CD4-positive, alpha-beta T cell treated with Interleukin-17A for 4 hours (primary cell): ENCODE data around the gene SAE1.
A peak's percentile ranks its signal among the peaks of the same experiment; 100 is the strongest.
"Not testable (repeated sequence)": the region's sequence is repeated elsewhere in the genome, so short reads cannot be mapped to it uniquely, and the experiment has no call there.

ENCODE experiments used
- DNase-seq: peaks from one replicate; pipeline ENCODE4 v3.0.0-alpha.2; 2020; ENCODE audit warnings: mixed read lengths

SAE1 gene

DNA sequence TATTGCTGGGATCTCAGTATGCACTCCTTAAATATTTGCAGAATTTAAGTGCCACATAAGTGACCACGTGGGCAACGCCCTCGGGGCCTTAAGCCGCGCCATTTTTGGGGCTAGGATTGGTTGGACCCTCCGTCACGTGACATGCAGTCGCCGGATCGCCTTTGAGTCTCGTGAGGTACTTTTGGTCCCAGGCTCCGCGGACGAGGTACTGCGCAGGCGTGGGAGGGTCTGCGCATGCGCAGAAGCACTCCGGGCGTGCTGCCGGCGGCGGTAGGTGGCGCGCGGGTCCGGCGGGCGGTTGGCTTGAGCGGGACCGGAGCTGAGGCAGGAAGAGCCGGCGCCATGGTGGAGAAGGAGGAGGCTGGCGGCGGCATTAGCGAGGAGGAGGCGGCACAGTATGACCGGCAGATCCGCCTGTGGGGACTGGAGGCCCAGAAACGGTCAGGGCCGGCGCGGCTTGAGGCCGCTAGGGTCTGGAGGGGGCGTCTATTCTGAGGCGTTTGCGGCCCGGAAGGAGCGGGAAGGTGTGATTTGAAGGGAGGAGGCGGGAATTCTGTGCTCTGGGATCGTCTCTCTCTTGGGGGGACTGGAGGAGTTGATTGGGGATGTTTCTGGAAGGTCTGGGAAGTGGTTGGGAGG, at the start of gene SAE1:
Gene SAE1 (plus strand): TSS at position 247 of the 639 bp plus-strand sequence. CDS start 96 bp downstream, at position 343.
- peak; percentile 91 for DNase-seq

DNA sequence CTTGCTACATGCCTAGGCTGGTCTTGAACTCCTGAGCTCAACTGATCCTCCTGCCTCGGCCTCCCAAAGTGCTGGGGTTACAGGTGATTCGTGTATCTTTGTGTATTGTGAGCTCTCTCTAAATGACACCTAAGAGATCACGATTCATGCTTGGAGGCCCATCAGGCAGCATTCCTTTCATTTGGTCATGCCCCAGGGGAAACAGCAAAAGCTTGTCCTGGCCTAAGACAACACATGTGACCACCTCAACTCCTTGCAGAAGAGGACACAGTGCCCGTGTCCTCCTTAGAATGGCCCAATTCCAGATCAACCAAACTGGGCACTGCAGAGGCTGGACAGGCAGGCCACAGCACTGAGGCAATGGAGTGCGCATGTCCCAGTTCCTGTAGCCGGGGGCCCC, 49.5 kb upstream of the SAE1 start:
- DNase-seq = no peak

DNA sequence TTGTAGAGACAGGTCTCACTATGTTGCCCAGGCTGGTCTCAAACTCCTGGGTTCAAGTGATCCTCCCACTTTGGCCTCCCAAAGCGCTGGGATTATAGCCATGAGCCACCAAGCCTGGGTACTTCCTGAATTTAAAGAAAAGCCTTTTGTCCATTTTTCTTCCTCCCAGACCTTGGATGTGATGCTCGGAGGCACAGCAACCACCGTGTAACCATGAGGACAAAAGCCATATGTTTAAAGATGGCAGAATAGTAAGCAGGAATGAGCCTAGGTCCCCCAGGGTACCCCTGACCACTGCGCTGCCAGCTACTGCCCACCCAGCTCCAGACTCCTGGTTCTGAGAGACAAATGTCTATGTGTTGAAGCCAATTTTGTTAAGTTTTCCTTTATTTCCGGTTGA, 48.1 kb upstream of the SAE1 start:
- DNase-seq = no peak

DNA sequence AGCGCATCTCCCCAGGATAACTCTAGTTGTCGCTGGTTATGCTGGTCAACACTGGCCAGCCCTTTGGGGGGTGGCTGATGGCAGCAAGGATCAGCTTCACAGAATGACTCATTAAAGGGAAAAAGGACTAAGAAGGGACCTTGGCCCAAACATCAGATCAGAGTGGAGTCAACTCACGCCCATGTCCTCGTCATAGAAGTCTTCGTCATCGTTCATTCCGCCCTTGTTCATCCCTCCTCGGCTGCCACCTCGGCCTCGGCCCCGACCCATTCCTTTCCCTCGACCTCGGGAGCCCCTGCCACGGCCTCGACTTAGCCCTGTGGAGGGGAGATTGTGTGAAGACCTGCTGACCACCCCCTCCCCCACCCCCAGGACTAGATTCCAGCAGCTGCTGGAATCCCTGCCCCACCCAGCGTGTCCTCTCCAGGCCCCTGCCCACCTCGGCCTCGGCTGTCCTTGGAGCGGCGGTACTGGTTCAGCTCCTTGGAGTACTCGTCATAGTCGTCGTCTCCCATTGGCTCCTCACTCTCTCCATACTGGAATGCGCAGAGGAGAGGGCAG, 45.7 kb upstream of the SAE1 start:
- no peak for DNase-seq

DNA sequence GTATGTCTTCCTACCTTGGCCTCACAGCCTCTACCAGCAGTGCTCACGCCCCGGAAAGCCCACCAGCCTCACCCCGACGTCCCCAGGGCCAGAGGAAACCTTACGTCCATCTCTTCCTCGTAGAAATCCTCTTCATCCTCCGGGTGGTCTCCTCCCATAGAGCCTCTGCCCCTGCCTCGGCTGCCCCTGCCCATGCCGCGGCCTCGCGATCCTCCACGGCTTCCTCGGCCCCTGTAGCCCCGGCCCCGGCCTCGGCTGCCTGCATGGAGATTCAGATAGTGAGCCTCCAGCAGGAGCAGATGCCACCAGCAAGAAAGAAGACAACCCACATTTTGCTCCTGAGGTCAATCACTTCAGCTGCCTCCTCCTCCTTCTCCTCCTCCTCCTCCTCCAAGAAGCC, 44.4 kb upstream of the SAE1 start:
- DNase-seq = no peak

DNA sequence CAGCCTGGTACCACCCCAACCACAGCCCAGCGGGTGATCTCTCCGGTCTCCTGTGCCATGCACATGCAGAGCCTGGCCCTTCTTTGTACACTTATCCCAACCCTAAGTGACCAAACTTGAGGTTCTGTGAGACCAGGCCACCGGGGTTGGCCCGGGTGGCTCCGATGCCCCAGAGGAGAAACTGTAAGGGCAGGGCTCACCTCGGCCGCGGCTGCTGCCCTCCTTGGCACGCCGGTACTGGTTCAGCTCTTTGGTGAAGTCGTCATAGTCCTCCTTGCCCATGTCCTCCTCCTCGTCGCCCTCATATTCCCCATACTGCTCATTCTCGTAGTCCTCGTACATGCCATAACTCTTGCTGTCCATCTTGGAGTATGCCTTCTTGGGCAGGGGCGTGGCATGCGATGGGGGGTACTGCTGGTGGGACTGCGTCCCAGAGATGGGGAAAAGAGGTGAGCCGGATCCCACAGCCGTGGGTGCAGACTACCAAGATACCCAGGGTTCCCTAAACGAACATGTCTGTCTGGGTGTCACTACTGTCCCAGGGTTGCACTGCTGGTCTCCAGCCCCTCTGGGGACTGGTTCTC, 40.8 kb upstream of the SAE1 start:
- DNase-seq = no peak

DNA sequence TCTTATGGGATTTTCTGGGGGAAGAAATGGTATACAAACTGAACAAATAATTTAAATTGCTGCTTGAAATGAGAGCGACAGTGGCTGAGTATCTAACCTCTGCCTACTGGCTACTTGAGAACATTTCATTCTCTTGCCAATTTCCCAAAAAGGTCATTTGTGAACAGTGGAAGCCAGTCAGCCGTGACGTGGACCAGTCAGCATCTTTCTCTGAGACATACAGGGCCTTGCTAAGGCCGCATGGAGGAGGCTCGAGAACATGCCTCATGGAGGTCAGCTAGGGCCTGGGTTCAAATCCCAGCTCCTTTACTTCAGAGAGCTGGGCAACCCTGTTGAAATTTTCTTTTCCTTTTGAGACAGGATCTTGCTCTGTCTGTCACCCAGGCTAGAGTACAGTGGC, 37.4 kb upstream of the SAE1 start:
- no peak for DNase-seq

DNA sequence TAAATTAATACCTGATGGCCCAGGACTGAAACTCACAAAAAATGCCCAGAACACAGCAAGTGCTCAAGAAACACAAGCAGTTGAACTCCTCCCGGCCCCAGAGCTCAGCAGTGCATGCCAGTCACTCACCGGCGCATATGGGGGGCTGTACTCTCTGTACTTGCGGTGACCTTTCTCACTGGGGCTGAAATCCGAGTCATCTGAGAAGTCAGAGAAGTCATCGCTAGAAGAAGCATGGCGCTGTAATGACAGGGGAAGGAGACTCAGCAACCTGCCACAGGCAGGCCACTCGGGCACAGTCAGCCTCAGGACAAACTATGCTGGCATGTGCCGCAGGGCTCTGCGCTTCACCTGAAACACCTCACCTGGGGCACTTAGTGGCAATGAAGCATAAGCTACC, 36.8 kb upstream of the SAE1 start:
- DNase-seq = peak; percentile 18

DNA sequence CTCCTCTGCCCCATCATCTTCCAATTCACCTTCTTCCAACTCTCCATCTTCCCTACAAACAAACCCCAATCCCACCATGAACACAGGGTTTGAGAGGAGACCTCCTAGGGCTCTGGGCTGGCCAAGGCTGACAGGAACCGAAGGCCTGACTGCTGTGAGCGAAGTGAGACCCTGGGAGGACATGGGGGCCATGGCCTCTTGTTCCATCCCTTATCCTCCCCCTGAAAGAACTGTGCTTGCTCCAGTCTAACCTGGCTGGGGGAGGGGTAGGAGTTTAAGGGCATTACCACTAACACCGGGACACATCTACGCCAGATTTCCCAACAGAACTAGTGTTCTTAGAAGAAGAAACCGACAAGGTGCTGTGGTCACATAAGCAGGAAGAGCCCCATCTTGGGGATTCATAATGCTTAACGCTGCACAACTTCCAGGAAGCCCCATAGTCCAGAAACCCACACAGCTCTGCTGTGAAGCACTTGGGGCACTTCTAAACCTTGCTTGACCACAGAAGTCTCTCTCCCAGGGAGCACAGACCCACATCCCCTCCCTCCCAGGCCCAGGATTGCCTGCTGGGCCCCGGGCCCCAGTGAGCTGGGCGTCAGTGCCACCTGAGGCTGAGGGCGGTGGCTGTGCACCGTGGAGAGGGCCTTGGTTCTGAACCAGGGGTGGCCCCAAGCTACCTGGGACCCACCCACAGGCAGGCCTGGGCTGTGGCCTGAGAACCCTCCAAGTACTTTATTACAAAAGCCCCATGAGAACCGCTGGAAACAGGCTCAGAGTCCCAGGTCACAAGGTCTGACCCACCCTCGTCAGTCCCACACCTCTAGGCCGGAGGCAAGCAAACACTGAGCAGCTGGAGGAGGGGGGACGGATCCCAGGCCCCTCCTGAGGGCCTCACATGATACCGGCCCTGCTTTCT, 35.8 kb upstream of the SAE1 start:
- DNase-seq = peak; percentile 34

DNA sequence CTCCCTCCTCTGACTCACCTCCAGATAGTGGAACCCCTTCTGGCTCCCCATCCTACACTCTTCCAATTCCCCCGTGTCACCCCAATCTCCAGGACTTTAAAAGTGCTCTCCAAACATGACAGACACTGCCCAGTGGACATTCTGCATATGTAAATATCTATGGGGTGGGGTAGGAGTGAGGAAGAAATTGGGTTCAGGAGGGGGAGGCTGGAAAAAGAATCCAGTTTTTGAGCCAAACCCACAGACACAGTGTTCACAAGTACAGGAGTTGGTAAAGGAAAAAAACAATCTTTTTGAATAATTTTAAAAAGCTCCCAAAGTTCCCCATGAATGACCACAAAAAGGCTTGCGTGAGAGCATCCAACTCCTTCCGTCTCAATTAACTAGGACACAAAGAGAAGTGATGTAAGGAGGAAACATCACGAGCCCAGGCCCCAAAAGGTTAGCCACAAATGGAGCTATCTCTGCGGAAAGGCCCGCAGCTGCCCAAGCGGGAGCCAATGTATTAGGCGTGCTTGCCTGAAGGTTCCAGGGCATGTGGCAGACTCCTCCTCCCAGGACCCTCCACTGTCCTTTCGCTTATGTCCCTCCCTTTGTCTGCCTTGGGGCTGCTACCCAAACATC, 35.0 kb upstream of the SAE1 start:
- DNase-seq = peak; percentile 19

DNA sequence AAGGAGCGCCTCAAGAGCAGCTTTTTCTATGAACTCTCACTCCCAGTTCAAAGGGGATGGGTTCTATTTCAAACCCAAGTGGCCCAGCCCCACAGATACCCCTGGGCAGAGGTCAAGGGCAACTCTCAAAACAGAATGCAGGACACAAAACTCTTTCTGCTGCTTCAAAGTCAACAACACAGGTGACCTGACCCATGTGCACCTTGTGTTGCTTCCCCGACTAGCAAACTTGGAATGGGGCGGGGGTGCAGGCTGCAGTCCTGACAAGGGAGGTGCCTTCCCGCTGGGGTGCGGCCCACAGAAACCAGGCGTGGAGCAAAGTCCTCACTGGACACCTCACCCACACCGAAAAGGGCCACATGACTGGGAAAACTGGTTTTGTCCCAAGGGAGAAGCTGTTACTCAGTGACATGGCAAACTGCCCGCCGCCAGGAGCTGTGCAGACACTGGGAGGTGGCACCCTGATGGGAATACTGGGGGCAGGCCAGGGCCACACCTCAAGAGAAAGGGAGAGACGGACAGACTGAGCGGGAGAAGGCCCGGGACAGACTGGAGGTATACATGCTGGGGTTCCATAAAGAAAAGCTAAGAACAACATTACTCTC, 34.4 kb upstream of the SAE1 start:
- DNase-seq = no peak

DNA sequence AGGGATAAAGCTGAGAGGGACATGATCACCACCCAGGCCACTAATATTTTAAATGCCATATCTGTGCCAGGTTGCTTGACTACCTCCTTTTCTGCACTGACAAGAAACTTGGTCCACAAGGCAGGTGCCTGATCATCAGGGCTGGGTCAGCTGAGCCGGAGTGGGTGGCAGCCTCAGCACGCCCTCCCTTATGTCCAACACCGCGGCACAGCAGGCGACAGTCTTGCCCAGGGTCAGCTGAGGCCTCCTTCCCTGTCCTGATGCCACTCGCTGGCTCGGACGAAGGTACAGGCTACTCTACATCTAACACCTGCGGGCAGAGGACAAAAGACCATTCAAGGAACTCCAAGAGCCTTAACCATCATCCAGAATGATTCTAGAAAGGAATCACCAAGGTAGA, 33.9 kb upstream of the SAE1 start:
- no peak for DNase-seq

DNA sequence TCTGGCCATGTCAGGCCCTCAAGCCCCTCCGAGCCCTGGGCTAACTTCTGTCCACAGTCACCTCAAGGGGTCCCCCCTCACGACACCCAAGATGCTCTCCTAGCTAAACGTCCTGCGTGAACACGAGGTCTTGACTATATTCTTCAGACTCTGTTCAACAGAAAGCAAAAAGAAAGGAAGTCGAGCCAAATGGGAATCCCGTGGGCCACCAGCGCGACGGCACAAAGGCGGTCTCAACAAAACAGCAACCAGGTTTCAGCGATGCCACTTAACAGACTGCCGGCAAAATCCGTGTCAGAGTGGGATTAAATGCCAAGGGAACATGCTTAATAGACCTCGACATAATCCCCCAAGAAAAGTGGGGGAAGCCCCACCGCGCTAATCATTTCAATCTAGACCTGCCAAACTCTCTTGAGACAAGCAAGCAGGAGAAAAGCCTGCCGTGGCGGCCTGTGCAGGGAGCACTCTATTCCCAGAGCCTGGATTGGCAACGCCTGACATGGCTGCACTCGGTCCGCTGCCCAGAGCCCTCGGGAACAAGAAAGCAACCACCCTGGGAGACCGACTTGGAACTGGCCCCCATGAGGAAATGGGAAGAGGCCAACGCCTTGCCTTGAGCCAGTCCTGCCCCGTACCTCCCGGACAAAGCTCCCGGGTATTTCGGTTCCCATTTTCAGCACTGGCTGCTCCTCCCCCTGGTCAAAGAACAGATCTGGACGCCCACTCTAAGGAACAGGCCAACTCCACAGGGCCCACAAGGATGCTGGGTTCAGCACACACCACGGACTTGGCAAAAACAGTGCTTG, 33.0 kb upstream of the SAE1 start:
- DNase-seq = no peak

DNA sequence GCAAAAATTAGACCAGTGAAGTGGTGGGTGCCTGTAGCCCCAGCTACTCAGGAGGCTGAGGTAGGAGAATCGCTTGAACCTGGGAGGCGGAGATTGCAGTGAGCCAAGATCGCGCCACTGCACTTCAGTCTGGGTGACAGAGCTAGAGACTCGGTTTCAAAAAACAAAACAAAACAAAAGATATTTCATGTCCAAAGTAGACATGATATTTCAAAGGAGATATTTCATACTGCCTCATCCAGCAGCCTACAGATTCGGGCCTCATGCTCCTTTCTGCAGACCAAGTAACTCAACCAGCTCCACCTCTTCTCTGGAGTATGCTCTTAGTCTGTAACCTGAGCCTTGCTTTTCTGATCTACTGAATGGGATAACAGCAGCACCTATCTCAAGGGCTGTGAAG, 32.0 kb upstream of the SAE1 start:
- no peak for DNase-seq

DNA sequence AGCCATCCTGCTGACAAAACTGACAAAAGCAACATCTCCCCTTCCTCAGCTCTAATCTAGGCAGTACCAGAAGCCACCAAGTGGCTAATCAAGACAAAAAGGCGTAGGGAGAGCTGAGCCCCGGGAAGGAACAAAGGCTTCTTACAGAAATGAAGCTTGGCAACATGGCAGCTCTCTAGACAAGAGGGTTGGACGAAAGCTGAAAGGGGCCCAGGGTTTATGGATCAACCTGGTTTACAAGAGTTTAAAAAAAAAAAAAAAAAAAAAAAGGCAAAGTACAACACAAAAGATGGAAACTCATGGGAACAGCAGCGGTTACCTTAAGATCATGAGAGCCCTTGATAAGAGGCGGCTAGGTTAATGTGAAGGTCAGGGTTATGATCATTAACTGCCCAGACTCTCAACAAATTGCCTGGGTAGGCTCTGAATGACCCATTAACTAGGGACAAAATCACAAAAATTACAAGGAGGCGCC, 31.0 kb upstream of the SAE1 start:
- no peak for DNase-seq

DNA sequence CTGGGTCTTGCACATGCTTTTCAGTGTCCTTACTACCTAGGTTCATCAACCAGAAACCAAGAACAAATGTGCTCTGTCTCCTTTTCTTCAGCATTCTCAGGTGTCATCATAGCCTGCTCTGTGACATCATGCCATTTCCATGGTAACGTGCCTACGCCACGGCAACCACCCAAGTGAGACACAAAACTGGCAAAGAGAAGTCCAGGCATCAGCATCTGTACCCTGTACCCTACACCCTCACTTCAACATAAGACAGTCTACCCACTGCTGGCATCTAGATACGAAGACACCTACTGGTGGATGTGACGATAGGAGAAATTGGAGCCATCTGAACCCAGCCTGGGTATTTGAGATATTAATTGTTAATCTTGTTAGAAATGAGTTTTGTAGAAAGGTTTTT, 30.3 kb upstream of the SAE1 start:
- DNase-seq = no peak

DNA sequence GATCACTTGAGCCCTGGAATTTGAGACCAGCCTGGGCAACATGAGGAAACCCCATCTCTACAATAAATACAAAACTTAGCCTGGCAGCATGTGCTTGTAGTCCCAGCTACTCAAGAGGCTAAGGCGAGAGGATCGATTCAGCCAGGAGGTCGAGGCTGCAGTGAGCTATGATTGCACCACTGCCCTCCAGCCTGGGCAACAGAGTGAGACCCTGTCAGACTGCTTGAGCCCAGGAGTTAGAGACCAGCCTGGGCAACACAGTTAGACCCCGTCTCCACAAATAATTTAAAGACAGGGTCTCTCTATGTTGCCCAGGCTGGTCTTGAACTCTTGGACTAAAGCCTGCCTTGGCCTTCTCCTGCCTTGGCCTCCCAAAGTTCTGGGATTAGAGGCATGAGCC, 29.5 kb upstream of the SAE1 start:
- DNase-seq = not testable (repeated sequence)

DNA sequence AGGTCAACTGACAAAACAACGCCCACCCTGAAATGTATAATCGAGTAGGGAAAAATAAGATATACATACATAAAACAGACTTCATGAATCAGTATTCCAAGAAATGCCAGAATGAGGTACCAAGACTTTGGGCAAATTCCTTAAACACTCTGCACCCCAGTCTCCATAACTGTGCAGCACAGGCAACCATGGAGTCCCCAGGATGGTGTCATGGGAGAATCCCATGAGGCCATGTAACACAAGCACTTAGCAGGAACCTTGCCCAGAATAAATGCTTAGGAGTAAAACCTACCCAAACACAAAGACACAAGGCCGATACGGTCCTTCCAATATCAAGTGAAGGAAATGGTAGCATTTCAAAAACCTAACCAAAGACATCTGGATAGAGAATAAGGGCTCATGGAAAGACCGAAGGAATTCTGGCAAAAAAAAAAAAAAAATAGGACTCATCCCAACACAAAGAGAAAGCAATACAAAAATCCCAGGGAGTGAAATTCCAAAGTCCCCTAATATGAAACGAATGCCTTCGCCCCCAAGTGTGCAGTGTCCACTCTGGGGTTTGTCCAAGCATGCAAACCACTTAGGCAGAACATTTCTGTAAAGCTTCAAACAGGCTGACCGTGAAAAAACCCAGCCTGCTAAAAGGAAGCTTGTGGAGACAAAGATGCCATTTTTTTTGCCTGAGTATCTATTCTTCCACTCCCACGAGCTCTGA, 28.1 kb upstream of the SAE1 start:
- no peak for DNase-seq

DNA sequence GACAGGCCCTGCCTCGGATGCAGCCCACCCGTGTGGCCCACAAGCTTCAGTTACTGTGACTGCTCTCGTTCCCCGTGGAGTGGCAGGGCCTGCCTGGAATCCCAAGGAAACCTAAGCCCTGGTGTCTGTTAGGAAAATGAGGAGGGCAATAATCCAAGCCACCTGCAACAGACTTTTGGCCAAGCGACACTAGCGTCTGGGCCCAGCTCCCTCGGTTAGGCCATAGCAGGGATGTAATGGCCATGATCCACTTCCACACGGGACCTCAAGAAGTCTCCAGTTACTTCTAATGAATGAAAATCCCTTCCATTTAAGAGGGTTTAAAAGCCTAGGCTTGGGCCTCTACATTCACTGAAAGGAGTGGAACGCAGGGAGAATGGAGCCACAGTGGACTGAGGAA, 26.0 kb upstream of the SAE1 start:
- no peak for DNase-seq

DNA sequence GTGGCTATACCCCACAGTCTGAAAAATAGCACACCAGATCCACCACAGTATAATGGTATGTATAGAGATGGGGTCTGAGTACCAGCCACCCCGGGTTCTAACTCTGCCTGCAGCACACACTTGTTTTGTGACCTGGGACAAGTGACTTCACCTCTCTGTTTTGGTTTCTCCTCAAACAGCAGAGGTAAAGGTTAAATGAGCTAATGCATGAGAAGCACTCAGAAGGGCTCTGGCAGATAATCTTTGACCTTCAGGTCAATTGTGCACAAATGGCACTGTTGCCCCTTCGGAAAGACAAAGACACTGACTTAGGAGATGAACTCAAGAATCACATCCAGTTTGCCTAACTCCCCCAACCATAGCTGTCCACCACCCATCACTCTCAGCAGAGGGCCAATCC, 24.8 kb upstream of the SAE1 start:
- DNase-seq = no peak

DNA sequence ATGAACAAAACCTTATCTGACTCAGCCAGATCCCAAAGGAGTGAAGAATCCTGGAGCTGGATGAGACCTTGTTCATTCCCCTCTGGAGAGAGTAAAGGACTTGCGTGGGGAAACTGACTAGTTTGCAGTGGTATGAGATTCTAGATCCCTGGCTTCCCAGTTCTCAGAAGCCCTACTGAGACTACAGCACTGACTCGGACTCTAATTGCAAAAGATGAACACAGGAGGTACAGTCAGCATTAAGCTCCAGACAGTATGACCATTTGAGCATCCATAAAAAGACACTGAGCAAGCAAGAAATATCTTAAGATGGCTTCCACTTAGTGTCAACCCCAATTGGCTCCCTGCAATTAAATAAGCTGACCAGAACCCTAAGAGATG, 23.8 kb upstream of the SAE1 start:
- no peak for DNase-seq
